GM21717 (cell line): ENCODE measurements around the gene ZCCHC3.
"Not testable (repeated sequence)": the region's sequence is repeated elsewhere in the genome, so short reads cannot be mapped to it uniquely, and the experiment has no call there.

Experiments used
- ATAC-seq: cut with Tn5 transposase; IDR thresholded peaks from one replicate; pipeline ENCODE4 v1.9.1; 2021; ENCODE audit warnings: mild to moderate bottlenecking, moderate library complexity; ENCODE audit not compliant: unreplicated experiment

The ZCCHC3 gene

DNA sequence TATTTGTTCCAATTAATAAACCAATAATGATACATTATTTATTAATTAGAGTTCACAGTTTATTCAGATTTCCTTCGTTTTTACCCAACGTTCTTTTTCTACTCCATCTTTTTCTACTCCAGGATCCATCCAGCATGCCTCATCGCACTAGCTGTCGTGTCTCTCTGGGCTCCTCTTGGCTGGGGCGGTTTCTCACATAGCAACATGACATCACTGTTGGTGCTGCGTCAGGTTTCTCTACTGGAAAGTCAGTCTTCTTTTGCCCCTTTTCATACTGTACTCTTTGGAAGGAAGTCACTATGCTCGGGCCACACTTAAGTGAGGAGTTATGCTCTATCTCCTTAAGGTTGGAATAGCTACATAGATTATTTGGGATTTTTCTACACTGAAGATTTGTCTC lies 14.2 kb downstream of the ZCCHC3 start:
- no peak for ATAC-seq

DNA sequence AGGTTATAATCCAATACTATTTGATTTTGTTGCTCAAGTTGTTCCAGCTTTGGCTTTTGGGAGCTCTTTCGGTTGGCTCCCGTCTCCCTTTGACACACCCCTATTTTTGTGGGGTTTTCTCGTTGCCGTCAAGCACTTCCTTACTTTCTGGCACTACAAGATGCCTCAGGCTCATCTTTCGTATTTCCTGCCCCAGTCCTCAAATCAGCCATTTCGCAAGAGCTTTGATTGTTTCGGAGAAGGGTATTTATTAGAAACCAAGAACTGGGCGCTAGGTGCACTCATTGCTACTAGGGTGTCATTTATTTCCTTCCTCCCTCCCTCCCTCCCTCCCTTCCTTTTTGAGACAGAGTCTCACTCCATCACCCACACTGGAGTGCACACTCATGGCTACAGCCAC lies 14.7 kb downstream of the ZCCHC3 start:
- ATAC-seq = no peak

DNA sequence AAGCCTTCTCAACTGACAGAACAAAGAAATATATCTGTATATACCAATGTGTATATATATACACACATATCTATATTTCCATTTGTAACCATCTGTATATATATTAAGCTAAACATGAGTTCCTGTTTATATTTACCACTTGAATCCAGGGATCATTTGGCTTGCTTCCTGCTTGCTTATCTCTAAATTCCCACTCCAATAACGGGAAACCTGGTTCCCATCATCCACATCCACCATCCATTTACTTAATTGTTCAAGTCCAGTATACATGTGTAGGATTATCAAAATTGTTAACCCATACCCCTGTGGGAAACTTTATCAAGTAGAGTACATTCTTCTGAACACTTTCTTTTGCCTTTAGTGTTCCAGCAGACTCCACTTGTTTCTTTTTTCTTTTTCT lies 15.5 kb downstream of the ZCCHC3 start:
- no peak for ATAC-seq

DNA sequence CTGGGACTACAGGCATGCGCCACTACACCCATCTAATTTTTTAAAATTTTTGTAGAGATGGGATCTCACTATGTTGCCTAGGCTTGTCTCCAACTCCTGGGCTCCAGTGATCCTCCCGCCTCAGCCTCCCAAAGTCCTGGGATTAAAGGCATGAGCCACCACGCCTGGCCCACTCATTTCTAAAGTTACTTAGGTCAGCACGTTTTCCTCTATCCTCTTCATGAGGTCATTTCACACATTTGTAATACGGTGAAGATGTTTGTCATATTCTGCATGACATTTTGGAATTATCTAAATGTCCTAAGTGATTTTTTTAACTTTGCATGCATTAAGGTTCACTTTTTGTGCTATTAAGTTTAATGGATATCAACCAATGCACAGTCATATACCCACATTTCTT lies 16.0 kb downstream of the ZCCHC3 start:
- ATAC-seq = no peak

DNA sequence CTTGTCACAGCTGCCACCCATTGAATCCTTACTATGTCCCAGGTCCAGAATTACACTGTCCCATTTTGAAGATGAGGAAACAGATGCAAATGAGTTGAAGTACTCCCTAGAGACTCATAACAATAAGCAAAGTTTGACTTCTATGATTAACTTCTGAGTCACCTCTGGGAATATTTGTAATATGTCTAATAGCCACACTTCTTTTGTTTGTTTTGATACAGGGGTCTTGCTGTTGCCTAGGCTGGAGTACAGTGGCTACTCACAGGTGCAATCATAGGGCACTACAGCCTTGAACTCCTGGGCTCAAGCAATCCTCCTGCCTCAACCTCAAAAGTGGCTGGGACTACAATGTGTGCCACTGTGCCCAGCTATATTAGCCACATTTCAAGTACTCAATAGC lies 16.6 kb downstream of the ZCCHC3 start:
- no peak for ATAC-seq

DNA sequence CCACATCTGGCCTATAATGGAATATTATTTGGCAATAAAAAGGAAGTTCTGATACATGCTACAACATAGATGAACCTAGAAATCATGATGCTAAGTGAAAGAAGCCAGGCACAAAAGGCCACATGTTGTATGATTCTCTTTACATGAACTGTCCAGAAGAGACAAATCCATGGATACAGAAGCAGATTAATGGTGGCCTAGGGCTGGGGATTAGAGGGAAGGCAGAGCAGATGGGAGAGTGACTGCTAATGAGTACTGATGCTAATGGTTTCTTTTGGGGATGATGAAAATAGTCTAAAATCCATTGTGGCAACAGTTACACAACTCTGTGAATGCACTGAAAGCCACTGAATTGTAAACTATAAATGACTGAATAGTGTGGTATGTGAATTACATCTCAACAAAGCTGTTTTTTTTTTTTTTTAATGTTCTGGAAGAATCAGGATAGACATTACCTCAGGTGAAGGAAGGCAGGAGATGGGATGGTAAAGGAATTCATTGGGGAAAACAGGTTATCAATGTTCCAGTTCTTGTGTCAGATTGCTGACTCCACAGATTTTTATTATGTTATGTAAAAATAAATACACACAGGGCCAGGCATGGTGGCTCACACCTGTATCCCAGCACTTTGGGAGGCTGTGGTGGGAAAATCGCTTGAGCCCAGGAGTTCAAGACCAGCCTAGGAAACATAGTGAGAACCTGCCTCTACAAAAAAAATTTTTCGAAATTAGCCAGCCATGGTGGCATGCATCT lies 19.1 kb downstream of the ZCCHC3 start:
- ATAC-seq = no peak

DNA sequence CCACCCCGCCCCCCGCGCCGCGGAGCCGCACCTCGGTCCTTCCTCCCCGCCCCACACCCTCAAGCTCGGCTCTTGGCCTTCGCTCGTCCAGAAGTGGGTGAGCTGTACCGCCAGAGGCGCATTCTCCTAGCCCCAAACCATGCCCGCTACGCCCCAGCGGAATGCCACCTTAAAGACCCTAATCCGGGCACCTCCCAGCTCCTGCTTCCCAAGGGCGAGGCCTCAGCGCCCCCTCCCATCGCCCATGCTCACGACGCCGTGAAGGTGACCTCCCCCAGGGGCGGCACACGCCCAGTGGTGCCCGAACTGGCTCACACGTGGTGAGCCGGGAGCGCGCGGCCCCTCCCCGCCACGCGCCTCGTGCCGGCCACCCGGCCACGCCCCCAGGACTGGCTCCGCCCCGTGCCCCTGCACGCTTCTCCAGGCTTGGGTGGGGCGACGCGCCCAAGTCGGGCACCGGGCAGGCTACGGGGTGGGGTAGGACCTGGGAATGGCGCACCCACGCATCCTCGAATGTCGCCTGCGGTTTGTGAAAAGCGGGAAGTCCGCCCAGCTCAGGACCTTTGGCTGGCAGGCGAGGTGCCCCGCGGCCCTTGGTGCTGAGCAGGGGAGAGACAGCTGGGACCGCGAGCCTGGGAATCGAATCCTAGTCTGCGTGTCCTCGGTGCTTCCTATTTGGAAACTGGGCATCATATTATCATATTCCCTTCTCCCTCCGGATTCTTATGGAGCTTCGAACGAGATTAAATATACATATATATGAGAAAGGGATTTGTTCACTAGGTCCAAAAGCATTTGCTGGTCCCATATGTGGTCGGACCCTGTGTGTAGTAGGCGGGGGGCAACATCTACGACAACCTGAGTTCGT lies 27.0 kb downstream of the ZCCHC3 start:
- ATAC-seq = peak; percentile 46

DNA sequence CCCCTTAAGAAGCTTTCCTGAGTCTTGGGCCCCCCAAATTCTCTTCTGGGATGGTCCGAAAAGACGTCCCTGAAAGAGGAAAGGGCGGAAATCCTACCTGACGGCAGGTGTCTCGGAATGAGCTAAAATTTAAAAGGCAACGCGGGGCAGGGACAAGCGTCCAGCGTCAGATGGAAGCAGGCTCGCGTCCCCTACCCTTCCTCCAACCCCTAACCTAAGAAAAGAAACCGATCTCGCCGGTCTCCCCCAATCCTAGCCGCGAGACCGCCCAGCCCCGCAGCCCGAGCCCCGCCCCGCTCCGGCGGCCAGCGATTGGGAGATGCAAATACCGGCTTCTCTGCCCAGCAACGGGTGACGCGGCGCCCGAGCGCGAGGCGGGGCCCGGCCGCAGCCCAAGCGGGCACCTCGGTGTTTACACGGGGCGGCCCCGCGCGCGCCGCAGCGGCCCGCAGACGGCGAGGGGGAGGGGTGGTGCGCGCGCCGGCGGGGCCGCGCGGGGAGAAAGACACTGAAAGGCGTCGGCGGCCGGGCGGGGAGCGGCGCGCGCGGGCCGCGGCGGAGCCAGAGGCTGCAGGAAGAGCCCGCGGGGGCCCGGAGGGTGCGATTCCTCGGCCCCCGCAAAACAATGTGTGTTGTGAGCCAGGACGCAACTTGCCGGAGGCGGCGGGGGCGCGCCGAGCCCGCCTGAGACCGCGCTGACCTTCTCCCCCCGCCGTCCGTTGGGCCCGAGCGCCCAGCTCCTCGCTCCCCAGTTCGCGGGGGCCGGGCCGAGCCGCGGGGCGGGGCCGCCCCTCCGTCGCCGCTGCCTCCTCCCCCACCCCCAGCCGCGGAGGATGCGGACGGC lies 27.9 kb downstream of the ZCCHC3 start, which contains the start of gene SOX12:
Gene SOX12, plus strand, starts transcription at position 508 of the 844 bp plus-strand sequence. CDS start 373 bp downstream, outside the sequence.
- peak; percentile 77 for ATAC-seq

DNA sequence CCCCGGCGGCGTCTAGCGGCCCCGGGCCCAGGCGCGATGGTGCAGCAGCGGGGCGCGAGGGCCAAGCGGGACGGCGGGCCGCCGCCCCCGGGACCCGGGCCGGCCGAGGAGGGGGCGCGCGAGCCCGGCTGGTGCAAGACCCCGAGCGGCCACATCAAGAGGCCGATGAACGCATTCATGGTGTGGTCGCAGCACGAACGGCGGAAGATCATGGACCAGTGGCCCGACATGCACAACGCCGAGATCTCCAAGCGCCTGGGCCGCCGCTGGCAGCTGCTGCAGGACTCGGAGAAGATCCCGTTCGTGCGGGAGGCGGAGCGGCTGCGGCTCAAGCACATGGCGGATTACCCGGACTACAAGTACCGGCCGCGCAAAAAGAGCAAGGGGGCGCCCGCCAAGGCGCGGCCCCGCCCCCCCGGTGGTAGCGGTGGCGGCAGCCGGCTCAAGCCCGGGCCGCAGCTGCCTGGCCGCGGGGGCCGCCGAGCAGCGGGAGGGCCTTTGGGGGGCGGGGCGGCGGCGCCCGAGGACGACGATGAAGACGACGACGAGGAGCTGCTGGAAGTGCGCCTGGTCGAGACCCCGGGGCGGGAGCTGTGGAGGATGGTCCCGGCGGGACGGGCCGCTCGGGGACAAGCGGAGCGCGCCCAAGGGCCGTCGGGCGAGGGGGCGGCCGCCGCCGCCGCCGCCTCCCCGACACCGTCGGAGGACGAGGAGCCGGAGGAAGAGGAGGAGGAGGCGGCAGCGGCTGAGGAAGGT lies 28.7 kb downstream of the ZCCHC3 start:
- ATAC-seq = no peak

DNA sequence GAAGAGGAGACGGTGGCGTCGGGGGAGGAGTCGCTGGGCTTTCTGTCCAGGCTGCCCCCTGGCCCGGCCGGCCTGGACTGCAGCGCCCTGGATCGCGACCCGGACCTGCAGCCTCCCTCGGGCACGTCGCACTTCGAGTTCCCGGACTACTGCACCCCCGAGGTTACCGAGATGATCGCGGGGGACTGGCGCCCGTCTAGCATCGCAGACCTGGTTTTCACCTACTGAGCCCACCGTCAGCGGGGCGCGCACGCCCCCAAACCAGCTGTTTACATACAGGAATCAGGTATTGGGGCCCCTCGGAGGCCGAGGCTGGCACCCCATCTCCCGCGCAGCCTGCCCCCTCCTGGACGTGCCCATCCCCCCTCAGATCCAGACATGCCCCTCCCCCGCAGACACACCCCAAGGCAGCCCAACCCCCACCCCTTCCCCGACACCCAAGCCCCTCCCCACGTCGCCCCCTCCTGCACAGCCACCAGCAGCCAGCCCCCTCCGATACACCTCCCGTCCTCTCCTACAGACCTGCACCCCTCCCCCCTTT lies 29.3 kb downstream of the ZCCHC3 start:
- no peak for ATAC-seq

DNA sequence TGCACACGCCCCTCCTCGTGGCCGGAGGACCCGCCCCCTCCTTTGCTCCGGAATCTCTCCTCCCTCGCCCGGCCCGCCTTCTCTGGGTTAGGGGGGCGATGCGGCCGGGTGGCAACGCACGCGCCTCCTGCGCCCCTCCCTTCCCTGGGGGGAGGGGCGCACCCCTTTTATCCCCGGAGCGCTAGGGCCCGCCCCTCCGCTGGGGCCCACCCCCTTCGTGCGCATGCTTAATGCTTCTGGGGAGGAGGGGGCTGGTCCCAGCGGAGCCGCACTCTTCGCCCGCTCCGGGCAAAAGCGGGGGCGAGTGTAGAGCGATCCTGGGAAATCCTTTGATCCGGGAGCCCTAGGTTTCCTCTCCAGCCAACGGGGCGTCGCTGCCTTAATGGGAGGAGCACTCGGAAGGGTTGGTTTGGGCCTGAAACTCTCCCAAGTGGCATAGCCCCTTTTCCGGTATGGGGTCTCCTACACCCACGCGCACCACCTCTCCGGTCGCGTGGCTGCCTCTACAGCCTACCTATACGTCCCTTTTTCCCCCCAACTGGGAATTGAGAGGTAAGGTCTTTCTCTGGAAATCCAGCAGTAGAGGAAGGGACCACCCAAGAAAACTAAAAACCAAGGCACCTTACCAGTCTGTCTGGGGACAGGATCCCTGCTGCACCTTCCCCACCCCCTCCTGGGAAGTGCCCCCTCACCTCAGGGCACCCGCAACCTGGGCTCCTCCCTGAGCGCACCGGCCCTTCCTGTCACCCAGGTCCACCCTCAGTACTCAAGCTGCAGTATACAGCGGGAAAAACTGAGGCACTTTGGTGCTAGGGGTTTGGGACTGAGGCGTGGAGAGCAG lies 30.0 kb downstream of the ZCCHC3 start:
- no peak for ATAC-seq

DNA sequence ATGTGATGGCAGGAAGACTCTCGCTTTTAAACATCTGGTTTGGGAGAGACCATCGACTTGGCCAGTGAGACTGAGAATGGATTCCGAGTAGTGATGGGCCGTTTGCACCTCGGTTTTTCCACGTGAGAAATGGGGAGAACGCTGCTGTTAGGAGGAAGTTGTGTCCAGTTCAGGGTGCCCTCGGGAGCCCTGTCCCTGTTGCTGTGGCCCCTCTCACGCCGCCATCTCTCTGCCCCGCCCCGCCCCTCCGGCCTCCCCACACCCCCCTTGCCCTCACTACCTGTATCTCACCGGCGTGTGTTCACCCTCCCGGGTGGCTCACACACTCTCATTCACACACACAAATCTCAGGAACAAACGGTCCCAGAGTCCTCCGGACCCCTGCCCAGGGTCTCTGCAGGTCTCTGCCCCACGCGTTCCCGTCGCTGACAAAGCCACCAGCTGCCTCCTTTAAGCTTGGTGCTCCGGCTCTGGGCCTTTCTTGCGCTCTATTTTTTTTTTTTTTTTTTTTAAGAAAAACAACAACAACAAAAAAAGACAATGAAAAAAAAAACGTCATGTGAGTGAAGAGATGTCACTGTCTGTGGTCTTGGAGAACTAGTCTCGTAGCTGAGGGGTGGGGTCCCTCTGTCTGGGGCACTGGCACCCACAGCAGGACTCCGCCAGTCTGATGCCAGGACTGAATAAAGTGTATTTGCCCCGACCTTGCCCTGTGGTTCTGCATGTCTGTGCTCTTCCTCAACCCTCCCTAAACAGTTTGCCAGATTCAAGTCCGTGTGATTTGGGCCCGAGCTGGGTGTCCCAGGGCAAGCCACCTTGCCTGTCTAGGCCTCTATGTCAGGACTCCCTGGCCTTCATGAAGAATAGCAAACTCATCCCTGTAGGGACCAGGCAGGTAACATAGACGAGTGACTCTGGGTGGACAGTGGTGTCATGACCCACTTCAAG lies 30.9 kb downstream of the ZCCHC3 start:
- no peak for ATAC-seq

DNA sequence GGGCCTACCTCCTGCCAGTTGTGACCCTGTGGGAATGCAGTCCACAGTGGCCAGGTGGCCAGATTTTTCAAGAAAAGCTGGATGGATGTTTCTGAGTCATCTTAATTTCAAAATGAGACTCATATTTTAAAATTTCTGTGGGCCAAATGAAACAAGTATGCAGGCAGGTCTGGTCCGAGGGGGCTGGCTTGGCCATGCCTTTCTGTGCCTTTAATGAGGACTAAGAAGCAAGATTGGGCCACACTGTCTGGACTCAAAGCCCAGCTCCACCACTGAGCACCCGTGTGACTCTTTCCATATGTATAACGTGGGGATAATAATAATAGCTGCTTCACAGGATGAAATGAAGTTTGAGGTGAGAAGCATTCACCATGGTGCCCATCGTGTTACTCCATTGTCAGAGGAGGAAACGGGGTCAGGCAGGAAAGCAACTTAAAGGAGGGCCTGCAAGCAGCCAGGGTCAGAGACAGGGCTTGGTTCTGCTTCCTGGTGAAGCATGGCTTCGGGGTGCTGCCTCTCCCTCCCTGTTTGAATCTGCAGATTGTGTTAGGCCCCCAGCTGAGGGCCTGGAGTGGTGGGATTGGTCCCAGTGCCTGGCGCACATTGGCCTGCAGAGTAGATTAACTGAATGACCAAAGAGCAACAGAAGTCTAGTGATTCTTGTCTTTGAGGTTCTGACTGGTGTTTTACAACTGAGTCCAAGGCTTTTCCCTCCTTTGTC lies 31.8 kb downstream of the ZCCHC3 start:
- no peak for ATAC-seq

DNA sequence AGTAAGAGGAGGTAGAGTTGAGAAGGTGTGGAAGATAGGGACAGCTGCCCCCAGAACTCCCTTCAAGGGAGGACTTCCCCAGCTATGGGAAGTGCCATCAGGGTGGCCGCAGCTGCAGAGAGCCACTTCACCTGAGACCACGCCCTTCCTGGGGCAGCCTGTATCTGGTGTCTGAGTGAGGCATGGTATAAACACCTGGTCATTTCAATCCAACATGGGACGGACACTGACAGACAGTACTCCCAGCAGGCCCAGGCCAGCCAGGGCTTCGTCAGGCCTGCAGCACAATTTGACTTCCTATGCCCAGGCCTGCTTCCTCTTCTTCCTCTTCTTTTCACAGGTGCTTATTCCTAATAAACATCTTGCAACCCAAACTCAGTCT lies 32.5 kb downstream of the ZCCHC3 start:
- no peak for ATAC-seq

DNA sequence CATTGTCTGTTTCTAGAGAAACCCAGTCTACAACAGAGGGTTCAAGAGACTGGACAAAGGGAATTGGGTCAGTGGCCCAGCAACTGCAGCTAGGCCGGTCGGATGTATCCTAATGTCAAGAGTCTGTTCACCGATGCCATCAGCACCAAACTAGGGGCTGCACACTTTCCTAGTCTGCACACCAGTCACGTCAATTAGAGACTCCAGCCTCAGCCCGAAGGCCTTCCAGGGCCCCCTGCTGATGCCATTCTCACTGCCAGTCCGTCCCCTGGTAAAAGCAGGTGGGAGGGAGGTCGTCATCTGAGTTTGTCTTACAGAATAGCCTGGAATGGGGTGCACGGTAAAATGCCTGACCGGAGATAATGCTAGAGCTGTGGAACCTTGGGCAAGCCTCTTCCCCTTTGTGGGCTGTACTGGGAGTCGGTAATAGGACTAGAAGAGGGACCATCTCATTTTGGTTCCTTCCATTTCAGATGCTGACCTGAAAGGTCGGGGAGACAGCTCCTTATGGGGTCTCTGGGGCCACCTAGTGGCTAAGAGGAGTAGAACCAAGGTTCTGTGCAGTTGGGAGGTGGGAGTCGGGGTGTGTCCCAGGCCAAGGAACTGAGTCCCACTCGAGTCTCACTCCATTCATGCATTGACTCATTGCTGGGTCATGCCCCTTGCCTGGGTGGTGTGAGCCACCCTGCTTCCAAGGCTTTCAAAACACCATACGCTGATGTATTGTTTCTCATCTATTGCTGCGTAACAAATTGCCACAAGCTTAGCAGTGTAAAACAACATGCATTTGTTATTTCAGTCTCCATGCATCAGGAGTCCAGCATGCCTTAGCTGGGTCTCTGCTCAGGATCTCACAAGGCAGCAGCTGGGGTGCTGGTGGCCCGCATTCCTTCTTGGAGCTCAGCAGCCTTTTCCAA lies 33.1 kb downstream of the ZCCHC3 start:
- no peak for ATAC-seq

DNA sequence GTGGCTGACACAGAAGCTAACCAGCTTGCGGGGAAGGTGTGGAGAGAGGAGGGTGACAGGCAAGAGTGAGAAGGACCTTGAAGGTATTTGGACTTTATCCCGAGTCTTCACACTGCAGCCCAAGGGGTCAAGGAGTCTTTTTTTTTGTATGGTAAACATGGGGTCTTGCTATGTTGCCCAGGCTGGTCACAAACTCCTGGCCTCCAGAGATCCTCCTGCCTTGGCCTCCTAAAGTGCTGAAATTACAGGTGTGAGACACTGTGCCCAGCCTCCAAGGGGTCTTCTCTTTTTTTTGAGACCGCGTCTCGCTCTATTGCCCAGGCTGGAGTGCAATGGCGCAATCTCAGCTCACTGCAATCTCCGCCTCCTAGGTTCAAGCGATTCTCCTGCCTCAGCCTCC lies 37.2 kb downstream of the ZCCHC3 start:
- no peak for ATAC-seq

DNA sequence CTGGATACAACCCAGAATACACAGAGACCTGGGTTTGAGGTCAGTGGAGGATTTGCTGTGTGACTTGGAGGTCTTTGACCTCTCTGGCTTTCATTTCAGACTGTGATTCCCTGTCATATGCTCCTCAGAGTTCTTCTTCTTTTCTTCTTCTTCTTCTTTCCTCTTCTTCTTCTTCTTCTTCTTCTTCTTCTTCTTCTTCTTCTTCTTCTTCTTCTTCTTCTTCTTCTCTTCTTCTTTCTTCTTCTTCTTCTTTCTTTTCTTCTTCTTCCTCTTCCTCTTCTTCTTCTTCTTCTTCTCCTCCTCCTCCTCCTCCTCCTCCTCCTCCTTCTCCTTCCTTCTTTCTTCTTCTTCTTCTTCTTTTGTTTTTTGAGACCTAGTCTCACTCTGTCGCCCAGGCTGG lies 38.7 kb downstream of the ZCCHC3 start:
- not testable (repeated sequence) for ATAC-seq
